ENCODE measurements around the gene TM4SF18.

DNA sequence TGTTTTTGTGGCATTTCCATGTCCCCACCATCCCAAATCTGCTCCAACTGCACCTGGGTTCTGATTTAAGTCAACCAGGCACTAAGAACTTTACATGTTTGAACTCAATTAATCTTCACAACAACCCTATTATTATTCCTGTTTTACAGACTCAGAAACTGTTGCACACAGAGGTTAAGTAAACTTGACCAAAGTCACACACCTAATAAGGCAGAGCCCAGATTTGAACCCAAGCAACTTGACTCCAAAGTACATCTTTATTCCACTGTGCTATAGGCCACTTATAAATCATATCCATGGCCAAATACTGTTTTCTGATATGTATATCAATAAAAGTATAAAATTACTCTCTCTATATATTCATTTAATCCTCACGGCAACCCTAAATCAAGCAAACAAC lies 16.4 kb downstream of the TM4SF18 start:
- TF ChIP-seq ISL1 (CRISPR knock-in tag; IDR thresholded peaks at IDR 0.05): no peak
- TF ChIP-seq, protein P1, sequence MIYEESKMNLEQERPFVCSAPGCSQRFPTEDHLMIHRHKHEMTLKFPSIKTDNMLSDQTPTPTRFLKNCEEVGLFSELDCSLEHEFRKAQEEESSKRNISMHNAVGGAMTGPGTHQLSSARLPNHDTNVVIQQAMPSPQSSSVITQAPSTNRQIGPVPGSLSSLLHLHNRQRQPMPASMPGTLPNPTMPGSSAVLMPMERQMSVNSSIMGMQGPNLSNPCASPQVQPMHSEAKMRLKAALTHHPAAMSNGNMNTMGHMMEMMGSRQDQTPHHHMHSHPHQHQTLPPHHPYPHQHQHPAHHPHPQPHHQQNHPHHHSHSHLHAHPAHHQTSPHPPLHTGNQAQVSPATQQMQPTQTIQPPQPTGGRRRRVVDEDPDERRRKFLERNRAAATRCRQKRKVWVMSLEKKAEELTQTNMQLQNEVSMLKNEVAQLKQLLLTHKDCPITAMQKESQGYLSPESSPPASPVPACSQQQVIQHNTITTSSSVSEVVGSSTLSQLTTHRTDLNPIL (CRISPR knock-in tag; IDR thresholded peaks at IDR 0.05; ENCODE audit: low read depth): no peak
- no peak for TF ChIP-seq GLIS3 (CRISPR knock-in tag; IDR thresholded peaks at IDR 0.05)
- TF ChIP-seq ARNTL (CRISPR knock-in tag; IDR thresholded peaks at IDR 0.05; ENCODE audit: borderline replicate concordance, low read depth): no peak
- TF ChIP-seq ZNF70 (CRISPR knock-in tag; IDR thresholded peaks at IDR 0.05): no peak
- TF ChIP-seq, protein P2, sequence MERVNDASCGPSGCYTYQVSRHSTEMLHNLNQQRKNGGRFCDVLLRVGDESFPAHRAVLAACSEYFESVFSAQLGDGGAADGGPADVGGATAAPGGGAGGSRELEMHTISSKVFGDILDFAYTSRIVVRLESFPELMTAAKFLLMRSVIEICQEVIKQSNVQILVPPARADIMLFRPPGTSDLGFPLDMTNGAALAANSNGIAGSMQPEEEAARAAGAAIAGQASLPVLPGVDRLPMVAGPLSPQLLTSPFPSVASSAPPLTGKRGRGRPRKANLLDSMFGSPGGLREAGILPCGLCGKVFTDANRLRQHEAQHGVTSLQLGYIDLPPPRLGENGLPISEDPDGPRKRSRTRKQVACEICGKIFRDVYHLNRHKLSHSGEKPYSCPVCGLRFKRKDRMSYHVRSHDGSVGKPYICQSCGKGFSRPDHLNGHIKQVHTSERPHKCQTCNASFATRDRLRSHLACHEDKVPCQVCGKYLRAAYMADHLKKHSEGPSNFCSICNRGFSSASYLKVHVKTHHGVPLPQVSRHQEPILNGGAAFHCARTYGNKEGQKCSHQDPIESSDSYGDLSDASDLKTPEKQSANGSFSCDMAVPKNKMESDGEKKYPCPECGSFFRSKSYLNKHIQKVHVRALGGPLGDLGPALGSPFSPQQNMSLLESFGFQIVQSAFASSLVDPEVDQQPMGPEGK (CRISPR knock-in tag; IDR thresholded peaks at IDR 0.05; ENCODE audit: borderline replicate concordance): no peak
- no peak for TF ChIP-seq CSDC2 (CRISPR knock-in tag; IDR thresholded peaks at IDR 0.05)
- TF ChIP-seq, protein P3, sequence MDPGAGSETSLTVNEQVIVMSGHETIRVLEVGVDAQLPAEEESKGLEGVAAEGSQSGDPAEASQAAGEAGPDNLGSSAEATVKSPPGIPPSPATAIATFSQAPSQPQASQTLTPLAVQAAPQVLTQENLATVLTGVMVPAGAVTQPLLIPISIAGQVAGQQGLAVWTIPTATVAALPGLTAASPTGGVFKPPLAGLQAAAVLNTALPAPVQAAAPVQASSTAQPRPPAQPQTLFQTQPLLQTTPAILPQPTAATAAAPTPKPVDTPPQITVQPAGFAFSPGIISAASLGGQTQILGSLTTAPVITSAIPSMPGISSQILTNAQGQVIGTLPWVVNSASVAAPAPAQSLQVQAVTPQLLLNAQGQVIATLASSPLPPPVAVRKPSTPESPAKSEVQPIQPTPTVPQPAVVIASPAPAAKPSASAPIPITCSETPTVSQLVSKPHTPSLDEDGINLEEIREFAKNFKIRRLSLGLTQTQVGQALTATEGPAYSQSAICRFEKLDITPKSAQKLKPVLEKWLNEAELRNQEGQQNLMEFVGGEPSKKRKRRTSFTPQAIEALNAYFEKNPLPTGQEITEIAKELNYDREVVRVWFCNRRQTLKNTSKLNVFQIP (CRISPR knock-in tag; IDR thresholded peaks at IDR 0.05; ENCODE audit: borderline replicate concordance, low read depth): no peak
- no peak for TF ChIP-seq PPARA (CRISPR knock-in tag; IDR thresholded peaks at IDR 0.05; ENCODE audit: borderline replicate concordance)
